GM10847 (cell line): ENCODE measurements around the gene INF2.

Source experiments
- POLR2A ChIP-seq: IDR thresholded peaks from 2 replicates; pipeline ENCODE4 v1.6.1; 2011; ENCODE audit not compliant: insufficient read length; ENCODE audit errors: extremely low read depth

INF2 gene

GRCh38 chr14:104666981-104667380, 22.4 kb upstream of the INF2 start:
- TF ChIP-seq POLR2A = no peak

- no peak for TF ChIP-seq POLR2A
Observed at GRCh38 chr14:104669697-104670096, 19.7 kb upstream of the INF2 start.

- TF ChIP-seq POLR2A = no peak
Observed at GRCh38 chr14:104673481-104673880, 15.9 kb upstream of the INF2 start.

GRCh38 chr14:104675447-104675846, 14.0 kb upstream of the INF2 start:
- no peak for TF ChIP-seq POLR2A

GRCh38 chr14:104676130-104676693, 13.2 kb upstream of the INF2 start:
- no peak for TF ChIP-seq POLR2A

- no peak for TF ChIP-seq POLR2A
Observed at GRCh38 chr14:104676694-104677511, 12.5 kb upstream of the INF2 start.

GRCh38 chr14:104677512-104678332, 11.7 kb upstream of the INF2 start:
- TF ChIP-seq POLR2A = no peak

- TF ChIP-seq POLR2A = no peak
Observed at GRCh38 chr14:104678346-104678745, 11.1 kb upstream of the INF2 start.

- TF ChIP-seq POLR2A = no peak
Observed at GRCh38 chr14:104678901-104679705, 10.3 kb upstream of the INF2 start.

- no peak for TF ChIP-seq POLR2A
Observed at GRCh38 chr14:104680056-104680805, 9.2 kb upstream of the INF2 start.

- TF ChIP-seq POLR2A = no peak
Observed at GRCh38 chr14:104680806-104681688, 8.4 kb upstream of the INF2 start.

- TF ChIP-seq POLR2A = no peak
Observed at GRCh38 chr14:104681689-104682074, 7.7 kb upstream of the INF2 start.

- no peak for TF ChIP-seq POLR2A
Observed at GRCh38 chr14:104682107-104682593, 7.3 kb upstream of the INF2 start.

GRCh38 chr14:104683653-104684448, 5.6 kb upstream of the INF2 start:
- no peak for TF ChIP-seq POLR2A
